Inflammatory macrophage (primary cell): Measurements from ENCODE around the gene CDH23.
A peak's percentile ranks its signal among the peaks of the same experiment; 100 is the strongest.

Experiments
- DNase-seq, 2 donors: peaks; one replicate each; pipeline ENCODE4 v3.0.0-alpha.2; 2020 to 2022

CDH23 gene

GRCh38 chr10:71442000-71442399, 45.3 kb downstream of the CDH23 start:
- DNase-seq, result no peak

DNA sequence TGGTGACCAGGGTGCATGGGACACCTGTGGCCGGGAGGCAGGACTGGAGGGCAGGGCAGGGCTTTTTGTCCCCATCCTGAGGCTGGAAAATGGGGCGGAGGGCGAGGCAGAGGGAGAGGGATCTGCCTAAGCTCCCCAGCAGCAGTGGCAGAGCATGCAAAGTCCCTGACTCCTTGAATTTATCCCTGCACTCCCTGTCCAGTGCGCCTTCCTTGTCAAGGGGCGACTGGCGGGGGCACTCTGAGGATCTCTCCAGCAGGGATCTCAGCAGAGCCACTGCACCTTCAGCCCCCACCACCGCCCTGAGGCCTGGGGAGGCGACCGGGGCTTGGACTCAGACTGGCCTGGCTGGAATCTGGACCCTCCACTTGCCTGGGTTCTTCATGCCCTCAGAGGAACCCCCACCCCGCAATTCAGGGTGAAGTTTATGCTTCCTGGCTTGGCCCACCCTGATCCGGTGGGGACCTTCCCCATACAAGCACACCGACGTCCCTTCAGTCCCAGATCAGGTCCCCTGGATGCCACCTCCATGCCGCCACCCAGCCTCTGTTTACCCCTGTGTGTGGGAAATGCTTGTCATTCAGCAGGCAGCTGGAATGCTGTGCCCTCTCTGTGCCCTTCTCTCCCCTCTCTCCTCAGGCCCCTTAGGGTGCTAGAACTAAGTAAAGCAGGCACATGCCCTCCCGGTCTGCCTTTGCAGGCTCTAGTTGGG, 46.3 kb downstream of the CDH23 start:
- no peak for DNase-seq

GRCh38 chr10:71443676-71444075, 47.0 kb downstream of the CDH23 start:
- DNase-seq, result no peak

GRCh38 chr10:71444284-71445054, 47.7 kb downstream of the CDH23 start:
- DNase-seq, result no peak

DNA sequence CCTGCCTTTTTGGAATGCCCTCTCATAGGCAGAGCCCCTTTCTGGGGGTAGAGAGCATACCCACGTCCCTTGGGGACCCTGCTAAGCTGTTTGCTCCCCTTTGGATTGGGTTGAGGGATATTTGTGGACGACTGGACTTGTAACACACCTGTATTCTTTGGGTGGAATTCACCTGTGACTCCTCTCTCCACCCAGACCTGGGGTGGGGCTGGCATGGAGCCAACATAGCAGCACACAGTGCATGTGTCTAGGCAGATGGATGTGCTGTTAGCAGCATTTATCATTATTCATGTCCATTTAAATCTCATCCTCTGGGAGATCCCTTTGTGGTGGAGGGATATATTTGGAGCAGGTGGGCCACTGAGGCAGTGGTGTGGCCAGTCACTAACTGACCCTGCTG, 51.0 kb downstream of the CDH23 start:
- no peak for DNase-seq

- no peak for DNase-seq
Measured at GRCh38 chr10:71448146-71448545, 51.4 kb downstream of the CDH23 start.

GRCh38 chr10:71449026-71449425, 52.3 kb downstream of the CDH23 start:
- DNase-seq, result no peak

GRCh38 chr10:71451754-71452153, 55.0 kb downstream of the CDH23 start:
- DNase-seq, result no peak

DNA sequence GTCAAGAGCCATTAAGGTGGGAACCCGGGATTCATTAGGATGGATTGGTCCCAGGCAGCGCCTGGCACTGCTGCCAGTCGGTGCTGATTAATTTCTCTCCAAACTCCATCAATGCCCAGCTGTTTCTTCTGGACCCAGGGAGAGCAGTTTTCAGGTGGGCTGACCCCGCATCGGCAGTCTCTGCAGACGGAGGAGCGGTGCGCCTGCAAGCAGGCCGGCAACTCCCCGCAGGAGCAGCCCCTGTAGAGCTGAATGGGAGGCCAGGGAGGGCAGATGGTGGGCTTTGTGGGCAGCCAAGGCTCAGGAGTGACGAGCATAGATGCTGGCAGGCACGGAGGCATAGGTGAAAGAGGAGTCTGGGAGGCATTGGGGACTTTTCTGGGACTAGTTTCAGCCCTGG, 56.5 kb downstream of the CDH23 start:
- no peak for DNase-seq

DNA sequence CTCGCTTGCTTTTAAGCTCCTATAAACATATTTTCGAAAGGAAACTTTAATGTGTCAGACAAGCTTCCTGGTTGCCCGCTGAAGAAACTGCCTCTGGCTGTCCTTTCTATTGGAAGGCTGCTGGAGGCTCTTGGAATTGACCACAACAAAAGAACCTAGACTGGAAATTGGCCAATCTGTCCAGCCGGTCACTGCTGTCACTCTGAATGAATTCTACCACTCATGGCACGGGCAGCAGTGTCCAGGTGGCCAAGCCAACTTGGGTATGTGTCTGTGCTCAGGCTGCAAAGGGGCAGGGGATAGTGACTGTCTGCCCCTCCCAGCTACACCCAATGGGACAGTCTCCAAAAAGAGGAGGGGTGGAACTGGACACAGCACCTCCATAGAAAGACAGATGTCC, 57.6 kb downstream of the CDH23 start:
- DNase-seq, result no peak

- no peak for DNase-seq
Measured at GRCh38 chr10:71455035-71455434, 58.3 kb downstream of the CDH23 start.

DNA sequence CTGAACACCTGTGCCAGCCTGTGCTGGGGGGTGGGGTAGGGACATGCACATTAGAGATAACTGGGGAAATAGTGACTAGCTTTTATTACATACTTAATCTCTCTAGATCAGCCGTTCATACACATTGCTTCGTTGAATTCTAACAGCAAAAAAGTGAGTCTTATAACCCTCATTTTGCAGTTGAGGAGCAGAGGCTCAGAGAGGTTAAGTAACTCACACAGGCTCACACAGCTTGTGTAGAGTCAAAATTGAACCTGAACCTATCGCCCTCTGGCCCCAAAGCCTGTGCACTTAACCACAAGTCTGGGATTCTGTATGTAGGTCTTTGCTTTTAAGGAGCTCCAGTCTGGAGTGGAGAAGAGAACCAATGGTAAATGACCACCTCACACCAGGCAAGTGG, 59.9 kb downstream of the CDH23 start:
- no peak for DNase-seq

DNA sequence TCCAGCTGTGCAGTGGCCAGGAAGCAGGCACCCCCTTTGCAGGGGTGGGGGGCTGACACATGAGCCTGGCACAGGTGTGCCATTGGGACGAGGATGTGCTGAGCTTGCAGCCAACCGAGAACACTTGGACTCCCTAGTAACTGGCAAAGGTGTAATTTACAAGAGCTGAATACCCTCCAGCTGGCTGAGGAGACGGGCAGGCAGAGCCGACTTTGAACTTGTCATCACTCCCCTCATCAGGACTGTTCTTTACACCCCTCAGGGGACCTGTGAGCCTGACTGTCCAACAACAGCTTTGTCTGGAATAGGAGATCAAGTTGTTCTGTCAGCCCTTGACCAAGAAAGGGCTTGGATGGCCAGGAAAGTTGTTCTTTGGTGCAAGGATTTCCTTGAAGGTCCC, 61.2 kb downstream of the CDH23 start:
- DNase-seq, result no peak

- DNase-seq, result peak in 1 of 2 donors; percentile 17
Measured at GRCh38 chr10:71458387-71458786, 61.7 kb downstream of the CDH23 start.

DNA sequence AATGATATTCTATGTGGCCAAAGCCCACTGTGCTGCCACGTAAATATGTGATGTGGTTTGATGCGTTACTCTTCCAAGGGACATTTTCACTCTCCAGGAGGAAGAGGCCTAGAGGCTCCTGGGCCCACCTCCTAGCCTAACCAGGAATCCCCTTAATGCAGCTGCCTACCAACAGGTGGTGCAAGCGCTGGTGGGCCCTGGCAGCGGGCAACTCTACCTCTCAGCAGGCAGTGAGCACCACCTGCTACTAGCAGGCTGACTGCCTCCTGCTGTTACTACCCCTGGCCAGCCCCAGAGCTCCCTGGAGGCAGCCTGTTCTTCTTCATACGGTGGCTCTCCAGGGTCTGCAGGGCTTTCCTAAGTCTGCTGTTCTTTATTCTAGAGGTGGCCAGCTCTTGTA, 62.8 kb downstream of the CDH23 start:
- DNase-seq, result no peak

DNA sequence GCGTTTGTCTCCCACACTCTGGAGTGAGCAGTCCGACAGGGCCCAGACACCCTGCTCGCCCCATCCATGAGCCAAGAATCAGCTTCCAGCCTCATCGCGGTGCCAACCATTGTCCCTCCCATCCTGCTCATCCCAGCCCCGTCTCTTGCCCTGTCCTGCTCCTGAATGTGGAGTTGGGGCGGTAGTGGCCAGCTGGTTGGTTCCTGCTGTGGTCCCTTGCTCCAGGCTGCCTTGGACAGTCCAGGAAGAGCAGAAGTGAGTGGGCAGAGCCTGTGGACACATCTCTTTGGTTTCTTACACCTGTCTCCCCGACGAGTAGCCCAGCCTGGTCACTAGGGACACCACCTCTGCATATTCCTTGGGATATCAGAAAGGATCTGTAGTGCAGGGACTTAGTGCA, 63.9 kb downstream of the CDH23 start:
- DNase-seq, result no peak

DNA sequence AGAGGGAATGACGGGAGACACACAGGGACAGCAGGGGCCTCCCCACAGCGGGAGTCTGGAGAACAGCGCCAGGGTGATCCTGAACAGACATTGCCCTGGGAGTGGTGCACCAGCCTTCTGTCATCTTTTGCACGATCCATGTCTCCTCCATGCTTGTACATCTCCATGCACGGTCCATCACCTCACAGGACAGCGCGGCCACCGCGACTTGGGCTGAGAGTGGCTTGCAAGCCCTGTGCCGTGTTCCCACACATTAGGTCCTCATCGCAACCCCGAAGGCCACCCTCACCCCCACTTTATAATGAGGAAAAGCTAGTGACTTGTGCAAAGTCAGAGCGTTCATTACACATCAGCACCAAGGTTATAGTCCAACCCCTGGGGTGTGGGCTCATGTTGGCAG, 64.7 kb downstream of the CDH23 start:
- no peak for DNase-seq

GRCh38 chr10:71462062-71462935, 65.6 kb downstream of the CDH23 start:
- DNase-seq, result no peak

- DNase-seq, result no peak
Measured at GRCh38 chr10:71463111-71463510, 66.4 kb downstream of the CDH23 start.

- no peak for DNase-seq
Measured at GRCh38 chr10:71465551-71466252, 69.0 kb downstream of the CDH23 start.

- DNase-seq, result no peak
Measured at GRCh38 chr10:71466330-71466729, 69.6 kb downstream of the CDH23 start.

DNA sequence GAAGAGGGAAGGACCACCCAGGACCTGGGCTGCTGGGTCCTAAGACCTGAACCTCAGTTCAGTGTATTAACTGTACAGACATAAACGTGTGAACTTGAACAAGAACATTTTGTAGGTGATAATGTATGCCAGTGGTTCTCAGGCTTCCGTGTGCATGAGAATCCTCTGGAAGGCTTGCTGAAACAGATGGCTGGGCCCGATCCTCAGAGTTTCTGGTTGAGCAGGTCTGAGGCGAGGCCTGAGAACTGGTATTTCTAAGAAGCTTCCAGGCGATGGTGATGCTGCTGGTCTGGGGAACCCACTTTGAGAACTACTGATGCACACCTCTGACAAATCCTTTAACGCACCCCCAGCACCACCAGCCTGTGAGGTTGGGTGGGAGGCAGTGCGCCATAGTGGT, 70.4 kb downstream of the CDH23 start:
- DNase-seq, result no peak
